Panc1 (cell line): Measurements from ENCODE around the gene AKT3.

ENCODE experiments used
- CTCF ChIP-seq: fragments of 450-650 bp; IDR thresholded peaks from 2 replicates; pipeline ENCODE4 v1.5.1; 2017; ENCODE audit warnings: mild to moderate bottlenecking
- POLR2AphosphoS5 ChIP-seq: IDR thresholded peaks from 2 replicates; pipeline ENCODE4 v1.6.1; 2012; ENCODE audit warnings: mild to moderate bottlenecking, low read depth, low read length, moderate library complexity

GRCh38 chr1:243845888-243846287 lies 4.2 kb downstream of the AKT3 start:
- TF ChIP-seq CTCF (no peak), POLR2AphosphoS5 (no peak)
